Measurements from ENCODE around the gene FRYL. TPM values are rescaled to one million over a fixed set of nuclear protein-coding genes. Genes with fewer than 3 reads are reported as not detected.

FRYL gene
- total RNA-seq, 1 experiment from 2014 or later, result 53.9 TPM

GRCh38 chr4:48570646-48571220, 209.3 kb downstream of the FRYL start:
- H3K9me3 Mint-ChIP-seq (ENCODE audit: unreplicated experiment), result no peaks in the 10 kb centered on the region
- H3K36me3 Mint-ChIP-seq (ENCODE audit: insufficient read depth, unreplicated experiment), result peaks cover 72% of the 10 kb centered on the region
- no peak overlapping the region for H3K4me3 Mint-ChIP-seq (ENCODE audit: unreplicated experiment)
- DNase-seq (ENCODE audit: unreplicated experiment), result peak; percentile 8
- TF ChIP-seq CTCF (IDR thresholded peaks at IDR 0.05; ENCODE audit: unreplicated experiment), result no peak
- CTCF ChIA-PET, result no interaction called here
- no peak overlapping the region for H3K27ac Mint-ChIP-seq (ENCODE audit: low read depth, unreplicated experiment)
- intact Hi-C loops (cut with micrococcal nuclease), result no loop called here
- POLR2A ChIA-PET, result interaction anchor here (1.1 kb wide), 1 partner anchor 209 kb away, joined by 4 read pairs; the partner anchor contains the start of gene FRYL
- H3K4me1 Mint-ChIP-seq (ENCODE audit: insufficient read depth, unreplicated experiment), result no peaks in the 10 kb centered on the region
- no TSS peak for BruUV-seq (replicated peaks)
- no peaks in the 10 kb centered on the region for H3K27me3 Mint-ChIP-seq (ENCODE audit: insufficient read depth, unreplicated experiment)

- ChIA-PET POLR2A (no interaction called here), CTCF (no interaction called here)
- TF ChIP-seq CTCF (IDR thresholded peaks at IDR 0.05; ENCODE audit: unreplicated experiment), result no peak
- H3K36me3 Mint-ChIP-seq (ENCODE audit: insufficient read depth, unreplicated experiment), result peaks cover 51% of the 10 kb centered on the region
- H3K27ac Mint-ChIP-seq (ENCODE audit: low read depth, unreplicated experiment), result no peak overlapping the region
- H3K9me3 Mint-ChIP-seq (ENCODE audit: unreplicated experiment), result no peaks in the 10 kb centered on the region
- no peaks in the 10 kb centered on the region for H3K4me1 Mint-ChIP-seq (ENCODE audit: insufficient read depth, unreplicated experiment)
- intact Hi-C loops (cut with micrococcal nuclease), result no loop called here
- no peak for DNase-seq (ENCODE audit: unreplicated experiment)
- no TSS peak for BruUV-seq (replicated peaks)
- H3K27me3 Mint-ChIP-seq (ENCODE audit: insufficient read depth, unreplicated experiment), result no peaks in the 10 kb centered on the region
- H3K4me3 Mint-ChIP-seq (ENCODE audit: unreplicated experiment), result no peak overlapping the region
Observed at GRCh38 chr4:48566034-48566384, 214.1 kb downstream of the FRYL start.

- DNase-seq (ENCODE audit: unreplicated experiment), result no peak
- no TSS peak for BruUV-seq (replicated peaks)
- ChIA-PET POLR2A (no interaction called here), CTCF (no interaction called here)
- no peaks in the 10 kb centered on the region for H3K4me1 Mint-ChIP-seq (ENCODE audit: insufficient read depth, unreplicated experiment)
- intact Hi-C loops (cut with micrococcal nuclease), result no loop called here
- peaks cover 51% of the 10 kb centered on the region for H3K36me3 Mint-ChIP-seq (ENCODE audit: insufficient read depth, unreplicated experiment)
- H3K27me3 Mint-ChIP-seq (ENCODE audit: insufficient read depth, unreplicated experiment), result no peaks in the 10 kb centered on the region
- no peak overlapping the region for H3K27ac Mint-ChIP-seq (ENCODE audit: low read depth, unreplicated experiment)
- TF ChIP-seq CTCF (IDR thresholded peaks at IDR 0.05; ENCODE audit: unreplicated experiment), result no peak
- H3K9me3 Mint-ChIP-seq (ENCODE audit: unreplicated experiment), result no peaks in the 10 kb centered on the region
- no peak overlapping the region for H3K4me3 Mint-ChIP-seq (ENCODE audit: unreplicated experiment)
Observed at GRCh38 chr4:48565362-48566033, 214.6 kb downstream of the FRYL start.

GRCh38 chr4:48564151-48564550, 215.9 kb downstream of the FRYL start:
- Mint-ChIP-seq H3K27ac (ENCODE audit: low read depth, unreplicated experiment) (no peak overlapping the region), H3K4me3 (ENCODE audit: unreplicated experiment) (no peak overlapping the region), H3K9me3 (ENCODE audit: unreplicated experiment) (no peaks in the 10 kb centered on the region), H3K36me3 (ENCODE audit: insufficient read depth, unreplicated experiment) (peaks cover 49% of the 10 kb centered on the region), H3K4me1 (ENCODE audit: insufficient read depth, unreplicated experiment) (no peaks in the 10 kb centered on the region), H3K27me3 (ENCODE audit: insufficient read depth, unreplicated experiment) (no peaks in the 10 kb centered on the region)
- DNase-seq (ENCODE audit: unreplicated experiment), result no peak
- intact Hi-C loops (cut with micrococcal nuclease), result no loop called here
- ChIA-PET CTCF (no interaction called here), POLR2A (no interaction called here)
- no TSS peak for BruUV-seq (replicated peaks)
- TF ChIP-seq CTCF (IDR thresholded peaks at IDR 0.05; ENCODE audit: unreplicated experiment), result no peak
